Colonic mucosa (tissue), 4 donors: ENCODE measurements around the gene GP9. TPM values are rescaled to one million over a fixed set of nuclear protein-coding genes. Genes with fewer than 3 reads are reported as not detected.
"Not testable (repeated sequence)": the region's sequence is repeated elsewhere in the genome, so short reads cannot be mapped to it uniquely, and the experiment has no call there.

Experiments
- DNase-seq: peaks from one replicate; pipeline ENCODE4 v3.0.0-alpha.2; 2020
- H3K27ac ChIP-seq: fragments of 200-600 bp; one replicate; pipeline ENCODE4 v1.8.0; 2021
- H3K27me3 ChIP-seq: fragments of 200-600 bp; one replicate; pipeline ENCODE4 v1.8.0; 2021
- H3K36me3 ChIP-seq: fragments of 200-600 bp; one replicate; pipeline ENCODE4 v1.8.0; 2021
- H3K4me1 ChIP-seq: fragments of 200-600 bp; one replicate; pipeline ENCODE4 v1.8.0; 2021; ENCODE audit warnings: mild to moderate bottlenecking
- H3K4me3 ChIP-seq: fragments of 200-600 bp; one replicate; pipeline ENCODE4 v1.8.0; 2021
- H3K9ac ChIP-seq, 2 donors: one replicate each; pipeline ENCODE4 v1.7.0; 2013; ENCODE audit warnings: control low read depth in 2 of 2, low read depth in 2 of 2, low read length in 2 of 2
- H3K9me3 ChIP-seq: fragments of 200-600 bp; one replicate; pipeline ENCODE4 v1.8.0; 2021
- CTCF ChIP-seq: fragments of 200-600 bp; IDR thresholded peaks from one replicate; pipeline ENCODE4 v1.8.0; 2022; ENCODE audit warnings: antibody characterized with exemption, mild to moderate bottlenecking
- intact Hi-C: fragments of 100-400 bp; cut with DNase I; formaldehyde crosslinking; loops from one replicate; pipeline ENCODE4 v1.14.1; 2022
- total RNA-seq, 2 donors: library from RNA; stranded (reverse); fragmentation: NEBNext Ultra II Directional in 1 of 2; extraction: Animal tissue kit (Norgen Biotek cat#: 25700) in 1 of 2; gene quantifications; one replicate each; pipeline ENCODE4 v1.2.1, GENCODE V29; 2021
- donor health status: healthy.
- donor health status: DM: no; HTN: no; CAD: no.
- donor health status: DM: no; HTN: no; CAD: no.

GP9 gene
- total RNA-seq, 2 donors from 2014 or later, result 0.37 TPM; not detected in 1

GRCh38 chr3:129084501-129084900 is 23.9 kb downstream of the GP9 start:
- Histone ChIP-seq H3K27me3 (no peaks in the 10 kb centered on the region), H3K4me1 (no peaks in the 10 kb centered on the region), H3K4me3 (no peak overlapping the region), H3K27ac (no peak overlapping the region), H3K9ac (no peak overlapping the region), H3K36me3 (no peaks in the 10 kb centered on the region), H3K9me3 (no peaks in the 10 kb centered on the region)
- no peak for TF ChIP-seq CTCF
- intact Hi-C loops, result loop anchor here (10.0 kb wide), 2 partner anchors 60 to 110 kb away; no protein-coding TSS in a partner anchor
- DNase-seq, result no peak

- no peak for DNase-seq
- Histone ChIP-seq H3K9ac (no peak overlapping the region), H3K27me3 (no peaks in the 10 kb centered on the region), H3K36me3 (no peaks in the 10 kb centered on the region), H3K9me3 (no peaks in the 10 kb centered on the region), H3K27ac (no peak overlapping the region), H3K4me1 (no peaks in the 10 kb centered on the region), H3K4me3 (no peak overlapping the region)
- intact Hi-C loops, result loop anchor here (10.0 kb wide), 2 partner anchors 60 to 110 kb away; no protein-coding TSS in a partner anchor
- no peak for TF ChIP-seq CTCF
Observed at GRCh38 chr3:129085165-129085715, 24.7 kb downstream of the GP9 start.

GRCh38 chr3:129085818-129086217 is 25.2 kb downstream of the GP9 start:
- intact Hi-C loops, result loop anchor here (10.0 kb wide), 2 partner anchors 61 to 111 kb away; no protein-coding TSS in a partner anchor
- Histone ChIP-seq H3K4me1 (no peaks in the 10 kb centered on the region), H3K27me3 (no peaks in the 10 kb centered on the region), H3K9me3 (no peaks in the 10 kb centered on the region), H3K36me3 (no peaks in the 10 kb centered on the region), H3K9ac (no peak overlapping the region), H3K4me3 (no peak overlapping the region), H3K27ac (no peak overlapping the region)
- no peak for DNase-seq
- no peak for TF ChIP-seq CTCF

- intact Hi-C loops, result loop anchor here (10.0 kb wide), 2 partner anchors 62 to 112 kb away; no protein-coding TSS in a partner anchor
- Histone ChIP-seq H3K9ac (no peak overlapping the region), H3K27ac (no peak overlapping the region), H3K9me3 (no peaks in the 10 kb centered on the region), H3K4me3 (no peak overlapping the region), H3K36me3 (peaks cover 1% of the 10 kb centered on the region), H3K27me3 (no peaks in the 10 kb centered on the region), H3K4me1 (no peaks in the 10 kb centered on the region)
- no peak for TF ChIP-seq CTCF
- DNase-seq, result no peak
Observed at GRCh38 chr3:129087138-129087702, 26.6 kb downstream of the GP9 start.

GRCh38 chr3:129087904-129088303 is 27.3 kb downstream of the GP9 start:
- H3K4me1 ChIP-seq, H3K9ac ChIP-seq, H3K27me3 ChIP-seq, H3K36me3 ChIP-seq, H3K9me3 ChIP-seq, H3K27ac ChIP-seq, H3K4me3 ChIP-seq: not testable (repeated sequence)
- DNase-seq, result peak; percentile 56
- intact Hi-C loops, result loop anchor here (10.0 kb wide), 2 partner anchors 63 to 113 kb away; no protein-coding TSS in a partner anchor

GRCh38 chr3:129088312-129088711 is 27.7 kb downstream of the GP9 start:
- not testable (repeated sequence) for H3K4me3 ChIP-seq, H3K4me1 ChIP-seq, H3K9ac ChIP-seq, H3K9me3 ChIP-seq, DNase-seq, H3K36me3 ChIP-seq, H3K27me3 ChIP-seq, H3K27ac ChIP-seq
- intact Hi-C loops, result loop anchor here (10.0 kb wide), 2 partner anchors 64 to 114 kb away; no protein-coding TSS in a partner anchor
